ENCODE data around the gene PDK2.

The PDK2 gene

GRCh38 chr17:50139185-50139783 lies 44.1 kb downstream of the PDK2 start:
- H3K4me3 ChIP-seq (ENCODE audit: low read depth, low read length): no peak overlapping the region
- no peak for TF ChIP-seq CTCF (IDR thresholded peaks at IDR 0.05; ENCODE audit: low read depth, low read length)

- TF ChIP-seq CTCF (IDR thresholded peaks at IDR 0.05; ENCODE audit: low read depth, low read length): peak; percentile 22; the same call in 1 of the 2 replicates
- no peak overlapping the region for H3K4me3 ChIP-seq (ENCODE audit: low read depth, low read length)
These were observed 45.1 kb downstream of the PDK2 start for GRCh38 chr17:50139950-50140885.

- H3K4me3 ChIP-seq (ENCODE audit: low read depth, low read length): no peak overlapping the region
- TF ChIP-seq CTCF (IDR thresholded peaks at IDR 0.05; ENCODE audit: low read depth, low read length): no peak
These were observed 46.0 kb downstream of the PDK2 start for GRCh38 chr17:50141026-50141744.

GRCh38 chr17:50141745-50142110 lies 46.6 kb downstream of the PDK2 start:
- no peak overlapping the region for H3K4me3 ChIP-seq (ENCODE audit: low read depth, low read length)
- TF ChIP-seq CTCF (IDR thresholded peaks at IDR 0.05; ENCODE audit: low read depth, low read length): no peak

- no peak for TF ChIP-seq CTCF (IDR thresholded peaks at IDR 0.05; ENCODE audit: low read depth, low read length)
- H3K4me3 ChIP-seq (ENCODE audit: low read depth, low read length): no peak overlapping the region
These were observed 48.5 kb downstream of the PDK2 start for GRCh38 chr17:50143461-50144176.

- no peak for TF ChIP-seq CTCF (IDR thresholded peaks at IDR 0.05; ENCODE audit: low read depth, low read length)
- no peak overlapping the region for H3K4me3 ChIP-seq (ENCODE audit: low read depth, low read length)
These were observed 49.2 kb downstream of the PDK2 start for GRCh38 chr17:50144355-50144754.

Data from WI38 (cell line).